Measurements from ENCODE around the gene SRD5A2. TPM values are rescaled to one million over a fixed set of nuclear protein-coding genes. Genes with fewer than 3 reads are reported as not detected.

The SRD5A2 gene
- total RNA-seq: not detected in 2 replicates

GRCh38 chr2:31580321-31581117 is at the start of gene SRD5A2:
SRD5A2 (minus strand) TSS chr2:31580938; CDS start chr2:31580900, 38 bp downstream.

Other genes with a start within 250 kb of the SRD5A2 start
- not detected in 2 replicates for gene XDH, start 166.2 kb downstream of the SRD5A2 start, total RNA-seq